HepG2 (cell line): Measurements from ENCODE around the gene CYP4F12. TPM values are rescaled to one million over a fixed set of nuclear protein-coding genes. Genes with fewer than 3 reads are reported as not detected.

Experiments used
- BRF2 ChIP-seq: sonication (generic); formaldehyde crosslinking; IDR thresholded peaks from 2 replicates; pipeline ENCODE4 v1.8.1; 2022; ENCODE audit warnings: mild to moderate bottlenecking, missing genetic modification reagents
- CEBPB ChIP-seq: IDR thresholded peaks from 2 replicates; pipeline ENCODE4 v1.6.1; 2011; ENCODE audit warnings: low read depth, low read length, improper control_type of control experiment, borderline replicate concordance
- ELF4 ChIP-seq: sonication (generic); formaldehyde crosslinking; IDR thresholded peaks from 2 replicates; pipeline ENCODE4 v1.5.0; 2020; ENCODE audit warnings: missing genetic modification reagents, mild to moderate bottlenecking, moderate library complexity, borderline replicate concordance
- GZF1 ChIP-seq: sonication (generic); formaldehyde crosslinking; IDR thresholded peaks from 2 replicates; pipeline ENCODE4 v1.5.1; 2020; ENCODE audit warnings: mild to moderate bottlenecking, missing genetic modification reagents
- HOXA5 ChIP-seq: sonication (generic); formaldehyde crosslinking; IDR thresholded peaks from 2 replicates; pipeline ENCODE4 v1.4.0; 2020; ENCODE audit warnings: missing genetic modification reagents
- MATR3 ChIP-seq: sonication (generic); formaldehyde crosslinking; IDR thresholded peaks from 2 replicates; pipeline ENCODE4 v1.4.0; 2020; ENCODE audit warnings: missing genetic modification reagents
- NKX3-1 ChIP-seq: sonication (generic); formaldehyde crosslinking; IDR thresholded peaks from 2 replicates; pipeline ENCODE4 v1.5.0; 2020; ENCODE audit warnings: missing genetic modification reagents
- NR2F1 ChIP-seq, 2 experiments: fragments of 450-650 bp in 1 of 2; formaldehyde crosslinking in 1 of 2; IDR thresholded peaks; 2 replicates each; pipeline versions ENCODE4 v1.5.0 to v1.6.1; 2016 to 2020; ENCODE audit warnings: mild to moderate bottlenecking in 1 of 2, missing compliant biosample characterization in 1 of 2, missing genetic modification reagents in 1 of 2, moderate library complexity in 1 of 2
- PHB2 ChIP-seq: fragments of 450-650 bp; IDR thresholded peaks from 2 replicates; pipeline ENCODE4 v1.6.1; 2018; ENCODE audit not compliant: partially characterized antibody
- POLR2A ChIP-seq, 2 experiments: IDR thresholded peaks; 2 replicates each; pipeline ENCODE4 v1.6.1; 2011; ENCODE audit warnings: low read depth in 2 of 2, low read length in 2 of 2, mild to moderate bottlenecking in 1 of 2, moderate library complexity in 1 of 2; ENCODE audit not compliant: insufficient read depth in 1 of 2
- PRDM10 ChIP-seq: sonication (generic); formaldehyde crosslinking; IDR thresholded peaks from 2 replicates; pipeline ENCODE4 v1.4.0; 2020; ENCODE audit warnings: low read depth, missing genetic modification reagents
- RXRA ChIP-seq: sonication (generic); formaldehyde crosslinking; IDR thresholded peaks from 2 replicates; pipeline ENCODE4 v1.5.1; 2020; ENCODE audit warnings: missing genetic modification reagents
- SAFB2 ChIP-seq: sonication (generic); formaldehyde crosslinking; IDR thresholded peaks from 2 replicates; pipeline ENCODE4 v1.5.1; 2020; ENCODE audit warnings: missing genetic modification reagents, low read depth, mild to moderate bottlenecking, borderline replicate concordance
- SP1 ChIP-seq, 2 experiments: fragments of 450-650 bp in 1 of 2; sonication (generic) in 1 of 2; formaldehyde crosslinking in 1 of 2; IDR thresholded peaks; 2 replicates each; pipeline versions ENCODE4 v1.4.0 to v1.6.1; 2016 to 2020; ENCODE audit warnings: missing genetic modification reagents in 1 of 2
- TAF1 ChIP-seq: sonication (generic); formaldehyde crosslinking; IDR thresholded peaks from 2 replicates; pipeline ENCODE4 v1.4.0; 2020; ENCODE audit warnings: missing genetic modification reagents
- TRAFD1 ChIP-seq: sonication (generic); formaldehyde crosslinking; IDR thresholded peaks from 2 replicates; pipeline ENCODE4 v1.5.1; 2020; ENCODE audit warnings: missing genetic modification reagents, mild to moderate bottlenecking, borderline replicate concordance
- ZC3H13 ChIP-seq: sonication (generic); formaldehyde crosslinking; IDR thresholded peaks from 2 replicates; pipeline ENCODE4 v1.8.1; 2023; ENCODE audit warnings: mild to moderate bottlenecking, missing genetic modification reagents, moderate library complexity
- ZNF383 ChIP-seq: sonication (generic); formaldehyde crosslinking; IDR thresholded peaks from 2 replicates; pipeline ENCODE4 v1.4.0; 2020; ENCODE audit warnings: missing genetic modification reagents, mild to moderate bottlenecking, borderline replicate concordance
- ZNF430 ChIP-seq: sonication (generic); formaldehyde crosslinking; IDR thresholded peaks from 2 replicates; pipeline ENCODE4 v1.9.0; 2021; ENCODE audit warnings: mild to moderate bottlenecking, missing genetic modification reagents
- ZNF451 ChIP-seq: sonication (generic); formaldehyde crosslinking; IDR thresholded peaks from 2 replicates; pipeline ENCODE4 v1.5.0; 2020; ENCODE audit warnings: mild to moderate bottlenecking, missing genetic modification reagents
- ZNF513 ChIP-seq: sonication (generic); formaldehyde crosslinking; conservative IDR thresholded peaks from 2 replicates; pipeline ENCODE4 v1.5.0; 2020; ENCODE audit warnings: missing genetic modification reagents
- ZNF737 ChIP-seq: sonication (generic); formaldehyde crosslinking; IDR thresholded peaks from 2 replicates; pipeline ENCODE4 v1.5.0; 2020; ENCODE audit warnings: missing genetic modification reagents, mild to moderate bottlenecking, borderline replicate concordance
- ZNF878 ChIP-seq: sonication (generic); formaldehyde crosslinking; IDR thresholded peaks from 2 replicates; pipeline ENCODE4 v1.8.1; 2023; ENCODE audit warnings: mild to moderate bottlenecking, missing genetic modification reagents, moderate library complexity
- polyA plus RNA-seq, 8 experiments: library from polyadenylated mRNA; depleted of rRNA in 3 of 8; stranded (reverse) in 7 of 8; unstranded in 1 of 8; fragments of >200 nt; fragmentation: Illumina TruSeq in 4 of 8; extraction: Trizol in 4 of 8; gene quantifications; 2 replicates each; pipeline versions ENCODE4 v1.2.1 to v1.2.3, GENCODE V29; 2011 to 2016; ENCODE audit warnings: low read depth in 4 of 8, missing spikeins in 1 of 8, mixed read lengths in 1 of 8; ENCODE audit not compliant: insufficient read depth in 1 of 8
- total RNA-seq, 5 experiments: library from RNA; depleted of rRNA; stranded (reverse); fragments of >200 nt; fragmentation: Illumina TruSeq; extraction: Trizol; gene quantifications; 2 replicates each; pipeline ENCODE4 v1.2.3, GENCODE V29; 2016; ENCODE audit warnings: low read depth in 1 of 5

Gene CYP4F12
- total and polyA plus RNA-seq, 2 of the 13 experiments (the other 11 are each of a cell fraction or from before 2014, with no cell fraction given), result 29.9 to 30.8 TPM

GRCh38 chr19:15640904-15641597 lies 31.8 kb upstream of the CYP4F12 start (continued):
- TF ChIP-seq ZNF430 (CRISPR knock-in tag), result no peak
- no peak for TF ChIP-seq MATR3 (CRISPR knock-in tag)
- no peak for TF ChIP-seq PHB2
- TF ChIP-seq ZNF513, result no peak
- no peak for TF ChIP-seq ZNF737 (CRISPR knock-in tag)
- no peak for TF ChIP-seq PRDM10 (CRISPR knock-in tag)
- no peak for TF ChIP-seq SP1 (IDR thresholded peaks at IDR 0.05)
- TF ChIP-seq SP1 (CRISPR knock-in tag; IDR thresholded peaks at IDR 0.05), result no peak
- no peak for TF ChIP-seq ZC3H13 (CRISPR knock-in tag)
- TF ChIP-seq HOXA5 (CRISPR knock-in tag), result 0 out of 2 replicates have a peak, but pooled peaks have one; percentile 19
- TF ChIP-seq ZNF878 (CRISPR knock-in tag), result no peak
- peak; percentile 56 to 64 for TF ChIP-seq POLR2A (IDR thresholded peaks at IDR 0.05; ENCODE audit: insufficient read depth in 1 of 2, low read depth in 2 of 2, low read length in 2 of 2)
- no peak for TF ChIP-seq NR2F1 (CRISPR knock-in tag; IDR thresholded peaks at IDR 0.05)
- TF ChIP-seq GZF1, result no peak
- TF ChIP-seq SAFB2 (CRISPR knock-in tag), result no peak
- no peak for TF ChIP-seq ZNF451 (CRISPR knock-in tag)
- no peak for TF ChIP-seq NKX3-1 (CRISPR knock-in tag)
- TF ChIP-seq TAF1, result 0 out of 2 replicates have a peak, but pooled peaks have one; percentile 35
- TF ChIP-seq RXRA, result peak; percentile 20; the same call in 1 of the 2 replicates
- no peak for TF ChIP-seq BRF2 (CRISPR knock-in tag)
- peak; percentile 67; the same call in 1 of the 2 replicates for TF ChIP-seq CEBPB
- no peak for TF ChIP-seq ELF4 (CRISPR knock-in tag)
- no peak for TF ChIP-seq ZNF383 (CRISPR knock-in tag)
- no peak for TF ChIP-seq TRAFD1 (CRISPR knock-in tag)
